Mesenteric fat pad (tissue), 1 donor: ENCODE results near the gene TMC1. TPM values are rescaled to one million over a fixed set of nuclear protein-coding genes. Genes with fewer than 3 reads are reported as not detected.
"Not testable (repeated sequence)": the region's sequence is repeated elsewhere in the genome, so short reads cannot be mapped to it uniquely, and the experiment has no call there.

Experiments used
- DNase-seq: peaks from one replicate; pipeline ENCODE4 v3.0.0-alpha.2; 2020; ENCODE audit warnings: low spot score
- total RNA-seq: library from RNA; stranded (reverse); fragmentation: NEBNext Ultra II Directional; extraction: Animal tissue kit (Norgen Biotek cat#: 25700); gene quantifications from one replicate; pipeline ENCODE4 v1.2.1, GENCODE V29; 2021
- donor health status: DM: yes; HTN: yes; CAD: no.

The TMC1 gene
- total RNA-seq, 1 donor from 2014 or later, result 0.48 TPM

GRCh38 chr9:72812559-72813111 is 291.2 kb downstream of the TMC1 start:
- no peak for DNase-seq

GRCh38 chr9:72813544-72813943 is 292.1 kb downstream of the TMC1 start:
- DNase-seq, result no peak

GRCh38 chr9:72814083-72814597 is 292.7 kb downstream of the TMC1 start:
- no peak for DNase-seq

GRCh38 chr9:72816666-72817065 is 295.3 kb downstream of the TMC1 start:
- no peak for DNase-seq

- no peak for DNase-seq
Measured at GRCh38 chr9:72817413-72817812, 296.0 kb downstream of the TMC1 start.

GRCh38 chr9:72818385-72818784 is 297.0 kb downstream of the TMC1 start:
- no peak for DNase-seq

- DNase-seq, result no peak
Measured at GRCh38 chr9:72823971-72824370, 302.6 kb downstream of the TMC1 start.

- DNase-seq, result no peak
Measured at GRCh38 chr9:72826996-72827949, 305.9 kb downstream of the TMC1 start.

- DNase-seq, result no peak
Measured at GRCh38 chr9:72827950-72828731, 306.7 kb downstream of the TMC1 start.

GRCh38 chr9:72834994-72835393 is 313.6 kb downstream of the TMC1 start:
- DNase-seq, result no peak

GRCh38 chr9:72836790-72837189 is 315.4 kb downstream of the TMC1 start:
- DNase-seq, result no peak

GRCh38 chr9:72839085-72839484 is 317.7 kb downstream of the TMC1 start:
- DNase-seq, result no peak

GRCh38 chr9:72843520-72844439 is 322.4 kb downstream of the TMC1 start:
- DNase-seq, result no peak

GRCh38 chr9:72844440-72844768 is 323.0 kb downstream of the TMC1 start:
- DNase-seq, result no peak

- DNase-seq, result not testable (repeated sequence)
Measured at GRCh38 chr9:72845052-72845451, 323.6 kb downstream of the TMC1 start.

- DNase-seq, result not testable (repeated sequence)
Measured at GRCh38 chr9:72850209-72850608, 328.8 kb downstream of the TMC1 start.

GRCh38 chr9:72855321-72855720 is 333.9 kb downstream of the TMC1 start:
- DNase-seq, result no peak

GRCh38 chr9:72855890-72856523 is 334.6 kb downstream of the TMC1 start:
- DNase-seq, result no peak

GRCh38 chr9:72856972-72857623 is 335.7 kb downstream of the TMC1 start:
- no peak for DNase-seq

GRCh38 chr9:72857624-72857996 is 336.2 kb downstream of the TMC1 start:
- no peak for DNase-seq
